ENCODE data around the gene CGNL1.

Gene CGNL1

GRCh38 chr15:57352535-57353316, 23.6 kb upstream of the CGNL1 start:
- DNase-seq (ENCODE audit: low spot score) = no peak

GRCh38 chr15:57353317-57353804, 22.9 kb upstream of the CGNL1 start:
- DNase-seq (ENCODE audit: low spot score) = no peak

- no peak for DNase-seq (ENCODE audit: low spot score)
Observed at GRCh38 chr15:57354436-57355123, 21.7 kb upstream of the CGNL1 start.

DNA sequence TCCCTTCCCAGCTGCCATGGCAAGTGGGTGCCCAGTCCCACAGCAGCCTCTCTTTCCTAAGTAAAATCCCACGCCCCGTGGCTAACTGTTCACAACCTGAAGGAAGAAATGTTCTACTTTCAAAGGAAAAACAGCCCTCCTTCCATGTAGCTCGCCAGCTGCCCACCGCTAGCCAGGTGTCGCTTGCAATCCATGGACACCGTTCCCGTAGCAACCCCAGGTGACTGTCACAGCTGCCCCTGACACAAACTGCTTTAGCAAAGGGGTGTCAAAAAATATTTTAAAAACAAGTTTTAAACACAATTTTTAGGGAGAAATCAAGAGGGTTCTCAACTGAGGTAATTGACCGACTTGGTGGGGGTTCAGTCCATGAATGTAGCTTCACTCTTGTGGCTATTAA, 21.0 kb upstream of the CGNL1 start:
- no peak for DNase-seq (ENCODE audit: low spot score)

GRCh38 chr15:57356178-57356577, 20.1 kb upstream of the CGNL1 start:
- no peak for DNase-seq (ENCODE audit: low spot score)

GRCh38 chr15:57356636-57357035, 19.7 kb upstream of the CGNL1 start:
- no peak for DNase-seq (ENCODE audit: low spot score)

DNA sequence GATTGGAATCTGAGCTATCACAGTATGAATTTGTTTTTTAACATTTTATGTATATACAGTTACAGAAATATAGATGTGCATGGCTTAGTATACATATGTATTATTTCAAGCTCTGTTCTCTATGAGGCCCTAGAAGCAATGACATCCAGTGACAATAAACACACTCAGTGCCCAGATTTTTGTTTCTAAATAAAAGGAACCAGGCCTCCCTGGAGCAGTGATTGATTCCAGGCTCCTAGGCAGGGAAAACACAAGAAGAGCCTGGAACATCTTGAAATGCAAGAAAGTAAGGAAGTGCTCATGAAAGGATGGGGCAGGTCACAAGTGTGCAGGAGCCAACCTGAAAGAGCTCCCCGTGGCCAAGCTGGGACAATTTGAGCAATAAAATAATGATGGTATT, 18.5 kb upstream of the CGNL1 start:
- no peak for DNase-seq (ENCODE audit: low spot score)

DNA sequence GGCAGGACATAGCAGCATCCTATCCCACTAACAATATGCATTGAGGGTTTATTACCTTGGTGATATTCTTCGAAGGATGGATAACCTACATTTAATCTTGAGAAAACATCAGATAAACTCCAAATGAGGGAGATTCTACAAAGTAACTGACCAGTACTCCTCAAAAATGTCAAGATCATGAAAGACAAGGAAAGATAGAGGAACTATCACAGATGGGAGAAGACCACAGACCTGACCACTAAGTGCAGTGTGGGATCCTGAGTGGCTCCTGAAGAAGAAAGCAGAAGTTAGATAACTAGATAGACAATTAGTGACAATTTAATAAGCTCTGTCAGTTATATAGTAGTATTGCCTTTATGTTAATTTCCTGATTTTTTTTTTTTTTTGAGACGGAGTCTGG, 17.7 kb upstream of the CGNL1 start:
- DNase-seq (ENCODE audit: low spot score) = no peak

GRCh38 chr15:57363661-57364060, 12.6 kb upstream of the CGNL1 start:
- no peak for DNase-seq (ENCODE audit: low spot score)

- DNase-seq (ENCODE audit: low spot score) = no peak
Observed at GRCh38 chr15:57364282-57365007, 11.9 kb upstream of the CGNL1 start.

- DNase-seq (ENCODE audit: low spot score) = no peak
Observed at GRCh38 chr15:57367556-57367955, 8.7 kb upstream of the CGNL1 start.

- DNase-seq (ENCODE audit: low spot score) = no peak
Observed at GRCh38 chr15:57370929-57371328, 5.4 kb upstream of the CGNL1 start.

DNA sequence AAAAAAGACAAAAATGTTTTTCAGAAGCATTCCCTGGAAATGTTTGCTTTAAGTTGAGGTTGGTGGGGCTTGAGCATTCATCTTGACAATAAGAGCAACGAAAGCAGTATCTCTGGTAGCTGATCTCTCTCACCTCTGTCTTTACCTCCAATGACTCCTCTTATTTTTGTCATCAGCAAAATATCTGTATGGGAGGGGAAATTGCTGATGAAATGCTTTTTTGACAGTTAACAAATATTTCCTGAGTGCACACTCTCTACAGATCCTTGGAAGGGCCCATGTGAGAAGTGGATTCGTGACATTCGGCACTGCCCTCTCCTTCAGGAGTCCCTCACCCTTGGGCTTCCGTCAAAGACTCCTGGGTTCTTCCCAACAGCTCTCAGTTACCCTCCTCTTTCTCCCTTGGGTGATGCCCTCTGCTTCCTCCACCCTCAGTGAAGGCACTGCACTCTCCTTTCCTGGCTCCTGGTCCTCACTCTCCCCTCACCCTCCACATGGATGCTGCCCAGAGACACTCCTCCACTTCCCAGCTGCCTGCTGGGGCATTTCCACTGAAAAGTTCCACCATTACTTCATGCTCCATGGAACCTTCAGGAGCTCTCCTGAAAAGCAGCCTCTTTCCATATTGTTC, 2.9 kb upstream of the CGNL1 start:
- no peak for DNase-seq (ENCODE audit: low spot score)

GRCh38 chr15:57373882-57374276, 2.4 kb upstream of the CGNL1 start:
- no peak for DNase-seq (ENCODE audit: low spot score)

- no peak for DNase-seq (ENCODE audit: low spot score)
Observed at GRCh38 chr15:57376696-57377477, 582 bp downstream of the CGNL1 start.

- no peak for DNase-seq (ENCODE audit: low spot score)
Observed at GRCh38 chr15:57377478-57377847, 1.2 kb downstream of the CGNL1 start.

DNA sequence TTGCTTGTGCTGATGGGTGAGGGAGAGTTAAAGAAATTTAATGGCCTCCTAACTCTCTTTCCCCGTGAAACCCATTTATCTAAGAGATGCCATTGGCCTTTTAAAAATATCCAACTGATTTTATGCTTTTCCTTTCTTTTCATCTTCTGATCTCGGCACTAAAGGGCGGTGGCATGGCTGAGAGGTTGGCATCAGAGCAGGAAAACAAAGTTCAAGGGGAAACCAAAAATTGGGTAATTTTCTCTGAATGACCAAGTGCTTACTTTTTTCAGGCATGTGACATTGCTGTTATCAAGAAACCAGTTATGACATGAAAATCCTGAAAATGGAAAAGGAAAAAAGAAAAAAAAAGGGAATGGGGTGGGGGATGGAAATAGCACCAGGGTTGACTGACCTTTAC, 3.2 kb downstream of the CGNL1 start:
- no peak for DNase-seq (ENCODE audit: low spot score)

GRCh38 chr15:57380854-57381253, 4.5 kb downstream of the CGNL1 start:
- DNase-seq (ENCODE audit: low spot score) = no peak

- DNase-seq (ENCODE audit: low spot score) = no peak
Observed at GRCh38 chr15:57382215-57382614, 5.9 kb downstream of the CGNL1 start.

DNA sequence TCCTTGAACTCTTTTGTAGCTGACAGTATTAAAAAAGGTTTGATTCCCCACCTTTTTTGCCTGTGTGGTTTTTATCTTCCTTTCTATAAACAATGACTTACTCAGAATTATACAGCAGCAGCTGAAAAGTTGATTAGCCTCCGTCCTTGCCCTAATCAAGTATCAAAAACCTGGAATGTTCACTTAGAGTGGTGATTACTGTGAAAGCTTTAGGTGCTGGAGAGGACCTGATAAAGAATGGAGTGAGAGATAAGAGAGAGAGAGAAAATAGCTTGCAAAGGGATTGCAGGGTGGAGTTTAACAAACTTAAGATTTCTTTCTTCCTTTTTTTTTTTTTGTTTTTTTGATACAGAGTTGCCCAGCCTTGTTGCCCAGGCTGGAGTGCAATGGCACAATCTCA, 6.7 kb downstream of the CGNL1 start:
- DNase-seq (ENCODE audit: low spot score) = no peak

- no peak for DNase-seq (ENCODE audit: low spot score)
Observed at GRCh38 chr15:57384024-57384423, 7.7 kb downstream of the CGNL1 start.

DNA sequence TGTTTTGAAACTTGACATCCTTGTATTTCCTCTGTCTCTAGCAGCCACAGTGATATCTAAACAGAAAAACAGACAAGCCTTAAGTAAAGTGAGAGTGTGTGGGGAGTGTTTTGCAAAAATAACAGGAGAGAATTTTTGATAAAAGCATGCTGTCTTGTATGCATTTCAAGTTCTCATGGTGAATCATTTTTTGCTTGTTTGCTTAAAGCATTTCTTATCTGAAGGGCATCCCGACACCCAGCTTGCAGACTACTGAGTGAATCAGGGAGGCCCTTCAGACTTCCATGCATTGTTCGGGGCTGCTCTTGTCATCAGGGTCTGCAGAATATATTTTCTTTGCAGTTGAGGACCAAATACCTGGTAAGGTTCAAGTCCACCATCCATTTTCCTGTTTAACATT, 8.5 kb downstream of the CGNL1 start:
- no peak for DNase-seq (ENCODE audit: low spot score)
